RWPE1 (cell line): ENCODE measurements around the gene ELF3.
"Not testable (repeated sequence)": the region's sequence is repeated elsewhere in the genome, so short reads cannot be mapped to it uniquely, and the experiment has no call there.

Experiments
- CTCF ChIA-PET: fragments of 350-600 bp; sonication (Branson Sonifier 250); formaldehyde crosslinking; extraction: SDS; loops from one replicate; lab custom pipeline; 2021; lab: Yijun Ruan, JAX
- POLR2A ChIA-PET: fragments of 400-600 bp; formaldehyde crosslinking; extraction: SDS; loops from one replicate; lab custom pipeline; 2020; ENCODE audit warnings: antibody characterized with exemption; ENCODE audit not compliant: low non-redundant PET; lab: Yijun Ruan, JAX
- DNase-seq: peaks from one replicate; pipeline ENCODE4 v3.0.0; 2012; ENCODE audit warnings: low spot score
- H3K27ac ChIP-seq: fragments of 450-650 bp; 2 replicates; pipeline ENCODE4 v1.5.1; 2017
- CTCF ChIP-seq: fragments of 450-650 bp; conservative IDR thresholded peaks from 2 replicates; pipeline ENCODE4 v1.5.1; 2017; ENCODE audit warnings: low read depth, mild to moderate bottlenecking

Gene ELF3

GRCh38 chr1:202047977-202048376 is 37.6 kb downstream of the ELF3 start:
- ChIA-PET POLR2A (no interaction called here), CTCF (interaction anchor here (0.5 to 1.1 kb wide), 4 partner anchors 41 to 175 kb away, joined by 3 to 4 read pairs (median 4); no protein-coding TSS in a partner anchor)
- DNase-seq: no peak
- no peak for TF ChIP-seq CTCF
- H3K27ac ChIP-seq: no peak overlapping the region

- H3K27ac ChIP-seq: no peak overlapping the region
- DNase-seq: no peak
- TF ChIP-seq CTCF: no peak
- ChIA-PET POLR2A (no interaction called here), CTCF (interaction anchor here (0.6 to 1.1 kb wide), 2 partner anchors 42 to 77 kb away, joined by 3 read pairs; no protein-coding TSS in a partner anchor)
These were observed 38.7 kb downstream of the ELF3 start for GRCh38 chr1:202049129-202049528.

DNA sequence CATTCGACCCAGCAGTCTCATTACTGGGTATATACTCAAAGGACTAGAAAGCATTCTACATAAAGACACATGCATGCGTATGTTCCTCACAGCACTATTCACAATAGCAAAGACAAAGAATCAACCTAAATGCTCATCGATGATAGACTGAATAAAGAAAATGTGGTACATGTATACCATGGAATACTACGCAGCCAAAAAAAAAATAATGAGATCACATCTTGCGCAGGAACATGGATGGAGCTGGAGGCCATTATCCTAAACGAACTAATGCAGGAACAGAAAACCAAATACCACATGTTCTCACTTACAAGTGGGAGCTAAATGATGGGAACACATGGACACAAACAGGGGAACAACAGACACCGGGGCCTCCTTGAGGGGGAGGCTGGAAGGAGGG is 43.7 kb downstream of the ELF3 start:
- DNase-seq: no peak
- ChIA-PET CTCF (interaction anchor here (0.6 kb wide), 1 partner anchor 37 kb away, joined by 4 read pairs; no protein-coding TSS in a partner anchor), POLR2A (no interaction called here)
- H3K27ac ChIP-seq: no peak overlapping the region
- no peak for TF ChIP-seq CTCF

DNA sequence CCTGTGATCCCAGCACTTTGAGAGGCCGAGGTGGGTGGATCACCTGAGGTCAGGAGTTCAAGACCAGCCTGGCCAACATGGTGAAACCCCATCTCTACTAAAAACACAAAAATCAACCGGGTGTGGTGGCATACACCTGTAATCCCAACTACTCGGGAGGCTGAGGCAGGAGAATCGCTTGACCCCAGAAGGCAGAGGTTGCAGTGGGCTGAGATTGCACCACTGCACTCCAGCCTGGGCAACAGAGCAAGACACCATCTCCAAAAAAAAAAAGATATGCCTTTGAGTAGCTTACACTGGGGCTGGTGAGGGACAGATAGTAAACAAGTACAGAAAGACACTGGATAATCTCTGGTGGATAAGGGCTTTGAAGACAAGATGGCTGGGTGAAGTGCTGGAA is 44.3 kb downstream of the ELF3 start:
- POLR2A ChIA-PET, CTCF ChIA-PET, DNase-seq, H3K27ac ChIP-seq: not testable (repeated sequence)

- ChIA-PET POLR2A (interaction anchor here (0.8 to 1.7 kb wide), 3 partner anchors 16 to 46 kb away, joined by 4 to 12 read pairs (median 5); partner anchors contain the start of gene ELF3), CTCF (interaction anchor here (0.6 to 2.2 kb wide), 14 partner anchors 10 to 179 kb away, joined by 3 to 9 read pairs (median 4); partner anchors contain the start of gene ELF3)
- peak; percentile 95 for DNase-seq
- TF ChIP-seq CTCF: no peak
- peak overlapping the region; percentile 89 for H3K27ac ChIP-seq
These were observed 46.4 kb downstream of the ELF3 start for GRCh38 chr1:202056644-202057334.

- ChIA-PET CTCF (interaction anchor here (0.6 to 2.2 kb wide), 7 partner anchors 10 to 174 kb away, joined by 3 to 9 read pairs (median 5); partner anchors contain the start of gene ELF3), POLR2A (interaction anchor here (1.7 kb wide), 1 partner anchor 47 kb away, joined by 12 read pairs; the partner anchor contains the start of gene ELF3)
- peak overlapping the region; percentile 89 for H3K27ac ChIP-seq
- not testable (repeated sequence) for DNase-seq
These were observed 46.9 kb downstream of the ELF3 start for GRCh38 chr1:202057335-202057704.

DNA sequence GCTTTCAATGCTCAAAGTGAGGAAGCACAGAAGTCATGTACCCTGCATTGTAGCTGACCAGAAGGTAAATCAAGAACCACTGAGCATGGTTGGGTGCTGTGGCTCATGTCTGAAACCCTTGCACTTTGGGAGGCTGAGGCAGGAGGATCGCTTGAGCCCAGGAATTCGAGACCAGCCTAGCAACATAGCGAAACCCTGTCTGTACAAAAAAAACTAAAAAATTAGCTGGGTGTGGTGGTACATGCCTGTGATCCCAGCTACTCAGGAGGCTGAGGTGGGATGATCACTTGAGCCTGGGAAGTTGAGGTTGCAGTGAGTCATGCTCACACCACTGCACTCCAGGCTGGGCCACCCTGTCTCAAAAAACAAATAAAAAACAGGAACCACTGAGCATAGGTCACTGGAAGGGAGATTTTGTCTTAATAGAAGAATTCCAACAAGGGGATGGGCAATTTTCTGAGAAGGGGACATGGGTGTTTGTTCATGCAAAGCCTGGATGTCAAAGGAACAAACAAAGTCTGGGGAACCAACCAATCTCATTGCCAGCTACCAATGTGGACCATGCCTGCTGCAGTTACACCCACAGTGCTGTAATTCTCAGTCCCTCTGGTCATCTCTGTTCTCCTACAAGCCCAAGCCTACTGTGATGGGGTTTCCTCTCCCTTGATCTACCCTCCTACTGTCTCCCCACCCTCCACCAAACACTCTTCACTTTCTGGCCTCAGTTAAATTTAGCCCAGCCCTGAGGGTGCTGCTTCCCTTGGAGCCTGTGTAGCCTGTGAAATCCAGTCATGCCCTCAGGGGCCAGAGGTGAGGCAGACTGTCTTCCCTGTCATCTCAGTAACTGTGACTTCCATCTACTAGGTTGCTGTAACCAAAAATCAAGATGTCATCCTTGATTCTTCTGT is 47.9 kb downstream of the ELF3 start:
- no peak for TF ChIP-seq CTCF
- ChIA-PET POLR2A (interaction anchor here (0.6 to 0.7 kb wide), 2 partner anchors 37 to 48 kb away, joined by 3 to 5 read pairs; partner anchors contain the start of gene ELF3), CTCF (interaction anchor here (0.6 to 2.2 kb wide), 5 partner anchors 24 to 77 kb away, joined by 3 to 9 read pairs (median 5); partner anchors contain the start of gene ELF3)
- no peak for DNase-seq
- peak overlapping the region; percentile 89 for H3K27ac ChIP-seq
